Endothelial cell of umbilical vein (primary cell): ENCODE results near the gene CLCN3. TPM values are rescaled to one million over a fixed set of nuclear protein-coding genes. Genes with fewer than 3 reads are reported as not detected.
A peak's percentile ranks its signal among the peaks of the same experiment; 100 is the strongest.

Experiments used
- BruUV-seq: library from RNA; stranded (reverse); fragments of 400-500 nt; replicated peaks from 2 replicates; lab custom pipeline; 2021; lab: Mats Ljungman, UMichigan
- CTCF ChIA-PET: fragments of 300-600, 350-600 bp; sonication (Branson Sonifier 250); formaldehyde crosslinking; loops from one replicate; lab custom pipeline; 2021; ENCODE audit warnings: antibody characterized with exemption, inconsistent platforms; lab: Charles Lee
- POLR2A ChIA-PET: fragments of 300-600, 350-600 bp; sonication (Branson Sonifier 250); formaldehyde crosslinking; loops from one replicate; lab custom pipeline; 2021; ENCODE audit warnings: antibody characterized with exemption, inconsistent platforms; lab: Charles Lee
- DNase-seq: peaks from one replicate; pipeline ENCODE4 v3.0.0-alpha.2; 2011; ENCODE audit warnings: low read depth, low spot score
- FAIRE-seq: peaks from 2 replicates; lab custom pipeline; 2011; peaks lifted over from hg19 to GRCh38; lab: Jason Lieb, UNC
- H2AFZ ChIP-seq: 2 replicates; pipeline ENCODE4 v1.6.0; 2012; ENCODE audit warnings: low read depth, low read length, control low read depth, inconsistent platforms
- H3K27ac ChIP-seq: 2 replicates; pipeline ENCODE4 v1.5.1; 2011; ENCODE audit warnings: low read depth, mild to moderate bottlenecking, control low read depth, low read length, moderate library complexity; ENCODE audit not compliant: insufficient read depth
- H3K27me3 ChIP-seq, 2 experiments: 2 replicates each; pipeline versions ENCODE4 v1.6.0 to v1.6.1; 2011; ENCODE audit warnings: low read length in 2 of 2, mixed read lengths in 1 of 2; ENCODE audit not compliant: control insufficient read depth in 2 of 2, insufficient read depth in 2 of 2
- H3K36me3 ChIP-seq, 2 experiments: 2 replicates in 1 of 2; 3 replicates in 1 of 2; pipeline ENCODE4 v1.5.1; 2011; ENCODE audit warnings: low read length in 2 of 2, mild to moderate bottlenecking in 1 of 2, moderate library complexity in 1 of 2; ENCODE audit not compliant: control insufficient read depth in 2 of 2, insufficient read depth in 2 of 2; ENCODE audit errors: extremely low read depth in 1 of 2
- H3K4me1 ChIP-seq: 3 replicates; pipeline ENCODE4 v1.5.1; 2011; ENCODE audit warnings: mild to moderate bottlenecking, low read length; ENCODE audit not compliant: control insufficient read depth, insufficient read depth; ENCODE audit errors: extremely low read depth
- H3K4me2 ChIP-seq: 2 replicates; pipeline ENCODE4 v1.6.1; 2011; ENCODE audit warnings: low read length, control low read depth, mixed read lengths; ENCODE audit not compliant: insufficient read depth
- H3K4me3 ChIP-seq, 3 experiments: fragments of 200-600 bp in 1 of 3; sonication (generic), shearing (Covaris generic) in 1 of 3; replicated peaks in 1 of 3; 2 replicates each; pipeline ENCODE4 v1.5.1; 2011 to 2016; ENCODE audit warnings: control low read depth in 3 of 3, low read length in 3 of 3, mild to moderate bottlenecking in 2 of 3, inconsistent platforms in 1 of 3, low read depth in 1 of 3, moderate library complexity in 1 of 3; ENCODE audit not compliant: insufficient read depth in 1 of 3
- H3K79me2 ChIP-seq: 2 replicates; pipeline ENCODE4 v1.6.0; 2012; ENCODE audit warnings: low read length, inconsistent platforms; ENCODE audit not compliant: control insufficient read depth, insufficient read depth
- H3K9ac ChIP-seq: replicated peaks from 2 replicates; pipeline ENCODE3; 2011; ENCODE audit warnings: low read length, control low read depth; ENCODE audit not compliant: insufficient read depth; ENCODE audit errors: extremely low read depth
- H3K9me1 ChIP-seq: replicated peaks from 3 replicates; pipeline ENCODE4 v1.6.0; 2011; ENCODE audit warnings: mild to moderate bottlenecking, low read length; ENCODE audit not compliant: control insufficient read depth, insufficient read depth; ENCODE audit errors: extremely low read depth
- H3K9me3 ChIP-seq: replicated peaks from 2 replicates; pipeline ENCODE4 v1.5.1; 2012; ENCODE audit warnings: low read length, inconsistent platforms; ENCODE audit not compliant: control insufficient read depth, insufficient read depth
- H4K20me1 ChIP-seq: replicated peaks from 2 replicates; pipeline ENCODE3; 2011; ENCODE audit warnings: mild to moderate bottlenecking, low read length; ENCODE audit not compliant: control insufficient read depth, insufficient read depth; ENCODE audit errors: extremely low read depth
- EZH2 ChIP-seq: IDR thresholded peaks from 2 replicates; pipeline ENCODE4 v1.6.1; 2012; ENCODE audit warnings: borderline replicate concordance, low read depth, mild to moderate bottlenecking, moderate library complexity, low read length, inconsistent platforms; ENCODE audit not compliant: severe bottlenecking
- FOS ChIP-seq: IDR thresholded peaks from 2 replicates; pipeline ENCODE4 v1.6.1; 2011; ENCODE audit warnings: mild to moderate bottlenecking, low read length, moderate library complexity, borderline replicate concordance; ENCODE audit not compliant: insufficient read depth
- JUN ChIP-seq: IDR thresholded peaks from 2 replicates; pipeline ENCODE4 v1.6.1; 2011; ENCODE audit warnings: borderline replicate concordance, low read depth; ENCODE audit not compliant: insufficient read length, insufficient read depth
- MYC ChIP-seq: IDR thresholded peaks from one replicate; pipeline ENCODE4 v1.6.1; 2011; ENCODE audit warnings: mild to moderate bottlenecking, low read depth, low read length
- POLR2A ChIP-seq: IDR thresholded peaks from 2 replicates; pipeline ENCODE4 v1.6.1; 2012; ENCODE audit warnings: low read depth, mild to moderate bottlenecking, control low read depth, low read length
- POLR2AphosphoS5 ChIP-seq: IDR thresholded peaks from 2 replicates; pipeline ENCODE4 v1.6.1; 2012; ENCODE audit warnings: low read depth, mild to moderate bottlenecking, control low read depth, low read length, moderate library complexity; ENCODE audit not compliant: insufficient read depth
- dilution Hi-C: fragments of 300-500 bp; cut with MboI; formaldehyde crosslinking; loops from one replicate; pipeline ENCODE4 v1.15.0; 2019; ENCODE audit warnings: low sequenced_read_pairs; ENCODE audit not compliant: extremely low pct_ligation_motif_present
- intact Hi-C: fragments of 100-400 bp; cut with micrococcal nuclease; formaldehyde crosslinking; loops from one replicate; pipeline ENCODE4 v1.10.0; 2022
- polyA plus RNA-seq, 4 experiments: library from polyadenylated mRNA; depleted of rRNA in 3 of 4; stranded (reverse) in 3 of 4; unstranded in 1 of 4; fragments of >200 nt; gene quantifications; 2 replicates each; pipeline versions ENCODE4 v1.2.1 to v1.2.3, GENCODE V29; 2011 to 2012; ENCODE audit warnings: missing spikeins in 1 of 4
- total RNA-seq: library from RNA; stranded (reverse); gene quantifications from 2 replicates; pipeline ENCODE4 v1.2.3, GENCODE V29; 2021
- TF ChIP-seq, protein P1 (sequence below), 2 donors: IDR thresholded peaks; 1 replicate in 1 of 2; 2 replicates in 1 of 2; pipeline ENCODE4 v1.5.1; 2011; ENCODE audit warnings: low read length in 2 of 2, mild to moderate bottlenecking in 2 of 2, moderate library complexity in 2 of 2, control low read depth in 1 of 2, inconsistent platforms in 1 of 2, low read depth in 1 of 2; ENCODE audit not compliant: insufficient read depth in 1 of 2; ENCODE audit errors: extremely low read depth in 1 of 2

The CLCN3 gene
- total and polyA plus RNA-seq, 2 donors (not counting 3 experiments of a cell fraction or from before 2014, with no cell fraction given), result 16.5 to 51.4 TPM

DNA sequence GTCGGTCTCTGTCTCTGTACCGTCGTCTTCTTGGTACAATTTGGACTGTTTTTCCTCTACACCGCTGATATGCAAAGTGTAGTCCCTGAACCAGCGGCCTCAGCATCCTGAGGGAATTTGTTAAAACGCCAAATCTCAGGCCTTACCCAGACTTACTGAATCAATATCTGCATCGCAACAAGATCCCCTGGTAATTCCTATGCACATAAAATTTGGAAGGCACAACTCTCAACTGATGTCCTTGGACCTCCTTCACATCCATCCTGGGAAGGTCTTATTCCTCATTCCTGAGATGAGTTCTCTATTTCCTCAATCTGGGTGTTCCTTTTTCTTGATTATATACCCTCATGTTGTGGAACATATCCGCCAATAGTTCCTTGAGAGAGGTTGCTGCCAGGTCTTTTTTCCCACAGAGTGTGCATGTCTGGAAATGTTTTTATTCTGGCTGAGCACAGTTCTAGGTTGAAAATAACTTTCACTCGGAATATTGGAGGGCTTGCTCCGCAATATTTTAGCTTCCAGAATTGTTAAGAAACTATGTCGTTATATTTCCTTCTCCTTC lies 138.1 kb downstream of the CLCN3 start:
- Histone ChIP-seq H3K4me2 (peak overlapping the region; percentile 99), H3K79me2 (peaks cover 13% of the 10 kb centered on the region), H3K36me3 (no peaks in the 10 kb centered on the region), H3K27me3 (peaks cover 4 to 8% of the 10 kb centered on the region in 2 experiments), H3K4me1 (peaks cover 10% of the 10 kb centered on the region), H3K9me3 (no peaks in the 10 kb centered on the region), H3K27ac (no peak overlapping the region), H4K20me1 (no peaks in the 10 kb centered on the region), H3K9me1 (no peaks in the 10 kb centered on the region), H3K9ac (no peak overlapping the region), H3K4me3 (peak overlapping the region in 1 of 3 experiments; percentile 95), H2AFZ (peak overlapping the region; percentile 76)
- FAIRE-seq (no peak), DNase-seq (peak; percentile 10)
- POLR2A ChIA-PET, result no interaction called here
- intact Hi-C loops (no loop called here), dilution Hi-C loops (no loop called here)
- TF ChIP-seq POLR2A (no peak), MYC (no peak), POLR2AphosphoS5 (no peak), JUN (no peak)
- BruUV-seq, result no TSS peak
- CTCF ChIA-PET, result no interaction called here

DNA sequence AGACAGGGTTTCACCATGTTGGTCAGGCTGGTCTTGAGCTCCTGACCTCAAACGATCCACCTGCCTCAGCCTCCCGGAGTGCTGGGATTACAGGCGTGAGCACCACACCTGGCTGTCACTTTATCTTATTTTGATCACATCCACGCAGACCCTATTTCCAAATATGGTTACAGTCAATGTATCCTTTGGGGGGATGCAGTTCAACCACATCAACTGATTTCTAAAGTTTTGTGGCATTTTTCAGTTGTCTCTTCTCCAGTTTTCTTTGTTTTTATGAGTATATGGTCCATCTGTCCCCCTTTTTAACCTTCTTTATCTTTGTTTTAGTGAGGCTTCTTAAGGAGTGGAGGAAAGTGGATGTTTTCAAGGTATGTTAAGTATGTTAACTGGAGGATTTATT lies 141.5 kb downstream of the CLCN3 start:
- FAIRE-seq (no peak), DNase-seq (no peak)
- POLR2A ChIA-PET, result no interaction called here
- H3K27me3 ChIP-seq, result peaks cover 4 to 9% of the 10 kb centered on the region in 2 experiments
- H3K4me3 ChIP-seq, result no peak overlapping the region
- CTCF ChIA-PET, result no interaction called here
- no peaks in the 10 kb centered on the region for H3K9me3 ChIP-seq
- dilution Hi-C loops (no loop called here), intact Hi-C loops (no loop called here)
- no peak overlapping the region for H3K9ac ChIP-seq
- no TSS peak for BruUV-seq
- H3K27ac ChIP-seq, result no peak overlapping the region
- no peak overlapping the region for H2AFZ ChIP-seq
- TF ChIP-seq POLR2A (no peak), EZH2 (no peak), MYC (no peak), FOS (no peak)
- TF ChIP-seq, protein P1, sequence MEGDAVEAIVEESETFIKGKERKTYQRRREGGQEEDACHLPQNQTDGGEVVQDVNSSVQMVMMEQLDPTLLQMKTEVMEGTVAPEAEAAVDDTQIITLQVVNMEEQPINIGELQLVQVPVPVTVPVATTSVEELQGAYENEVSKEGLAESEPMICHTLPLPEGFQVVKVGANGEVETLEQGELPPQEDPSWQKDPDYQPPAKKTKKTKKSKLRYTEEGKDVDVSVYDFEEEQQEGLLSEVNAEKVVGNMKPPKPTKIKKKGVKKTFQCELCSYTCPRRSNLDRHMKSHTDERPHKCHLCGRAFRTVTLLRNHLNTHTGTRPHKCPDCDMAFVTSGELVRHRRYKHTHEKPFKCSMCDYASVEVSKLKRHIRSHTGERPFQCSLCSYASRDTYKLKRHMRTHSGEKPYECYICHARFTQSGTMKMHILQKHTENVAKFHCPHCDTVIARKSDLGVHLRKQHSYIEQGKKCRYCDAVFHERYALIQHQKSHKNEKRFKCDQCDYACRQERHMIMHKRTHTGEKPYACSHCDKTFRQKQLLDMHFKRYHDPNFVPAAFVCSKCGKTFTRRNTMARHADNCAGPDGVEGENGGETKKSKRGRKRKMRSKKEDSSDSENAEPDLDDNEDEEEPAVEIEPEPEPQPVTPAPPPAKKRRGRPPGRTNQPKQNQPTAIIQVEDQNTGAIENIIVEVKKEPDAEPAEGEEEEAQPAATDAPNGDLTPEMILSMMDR (IDR thresholded peaks at IDR 0.05; ENCODE audit: extremely low read depth in 1 of 2, insufficient read depth in 1 of 2, low read depth in 1 of 2, low read length in 2 of 2), result no peak
- H3K36me3 ChIP-seq, result no peaks in the 10 kb centered on the region
- H3K4me1 ChIP-seq, result peaks cover 2% of the 10 kb centered on the region
- H3K79me2 ChIP-seq, result peaks cover 1% of the 10 kb centered on the region
- no peak overlapping the region for H3K4me2 ChIP-seq
- no peaks in the 10 kb centered on the region for H3K9me1 ChIP-seq
- no peaks in the 10 kb centered on the region for H4K20me1 ChIP-seq
